ENCODE results near the gene NEU1.
"Not testable (repeated sequence)": the region's sequence is repeated elsewhere in the genome, so short reads cannot be mapped to it uniquely, and the experiment has no call there.

NEU1 gene

GRCh38 chr6:31862344-31863235, at the start of gene NEU1:
TSS of gene NEU1 (minus strand) at chr6:31862821. CDS start at chr6:31862776, 45 bp downstream.
- DNase-seq (ENCODE audit: low read depth), result peak; percentile 99

- DNase-seq (ENCODE audit: low read depth), result no peak
Measured at GRCh38 chr6:31911826-31912585, 49.4 kb upstream of the NEU1 start.

- DNase-seq (ENCODE audit: low read depth), result not testable (repeated sequence)
Measured at GRCh38 chr6:31909298-31909697, 46.7 kb upstream of the NEU1 start.

- no peak for DNase-seq (ENCODE audit: low read depth)
Measured at GRCh38 chr6:31908791-31909190, 46.2 kb upstream of the NEU1 start.

GRCh38 chr6:31908255-31908654, 45.6 kb upstream of the NEU1 start:
- not testable (repeated sequence) for DNase-seq (ENCODE audit: low read depth)

GRCh38 chr6:31907158-31907813, 44.7 kb upstream of the NEU1 start:
- DNase-seq (ENCODE audit: low read depth), result peak; percentile 31

GRCh38 chr6:31906727-31907126, 44.1 kb upstream of the NEU1 start:
- DNase-seq (ENCODE audit: low read depth), result not testable (repeated sequence)

- no peak for DNase-seq (ENCODE audit: low read depth)
Measured at GRCh38 chr6:31906122-31906521, 43.5 kb upstream of the NEU1 start.

GRCh38 chr6:31905041-31905440, 42.4 kb upstream of the NEU1 start:
- DNase-seq (ENCODE audit: low read depth), result no peak

- DNase-seq (ENCODE audit: low read depth), result no peak
Measured at GRCh38 chr6:31903957-31904356, 41.3 kb upstream of the NEU1 start.

- DNase-seq (ENCODE audit: low read depth), result peak; percentile 85
Measured at GRCh38 chr6:31901953-31902643, 39.5 kb upstream of the NEU1 start, which contains the start of gene ZBTB12. TSS of gene ZBTB12 (minus strand) at chr6:31902086. CDS start at chr6:31901305, 781 bp downstream.

GRCh38 chr6:31901415-31901952, 38.9 kb upstream of the NEU1 start:
- DNase-seq (ENCODE audit: low read depth), result no peak

GRCh38 chr6:31900917-31901414, 38.3 kb upstream of the NEU1 start:
- no peak for DNase-seq (ENCODE audit: low read depth)

GRCh38 chr6:31899882-31900722, 37.5 kb upstream of the NEU1 start:
- DNase-seq (ENCODE audit: low read depth), result no peak

- DNase-seq (ENCODE audit: low read depth), result no peak
Measured at GRCh38 chr6:31899215-31899614, 36.6 kb upstream of the NEU1 start.

GRCh38 chr6:31898383-31899011, 35.9 kb upstream of the NEU1 start:
- DNase-seq (ENCODE audit: low read depth), result peak; percentile 32

GRCh38 chr6:31897612-31898382, 35.2 kb upstream of the NEU1 start, which contains the start of gene EHMT2:
TSS of gene EHMT2 (minus strand) at chr6:31897698. CDS start at chr6:31897677, 21 bp downstream.
- DNase-seq (ENCODE audit: low read depth), result peak; percentile 36

- DNase-seq (ENCODE audit: low read depth), result no peak
Measured at GRCh38 chr6:31896856-31897611, 34.4 kb upstream of the NEU1 start.

Data from HS-5 (cell line).